ENCODE data around the gene ELF1. TPM values are rescaled to one million over a fixed set of nuclear protein-coding genes. Genes with fewer than 3 reads are reported as not detected.

ELF1 gene
- total RNA-seq, 1 experiment from 2014 or later = 28.5 TPM

DNA sequence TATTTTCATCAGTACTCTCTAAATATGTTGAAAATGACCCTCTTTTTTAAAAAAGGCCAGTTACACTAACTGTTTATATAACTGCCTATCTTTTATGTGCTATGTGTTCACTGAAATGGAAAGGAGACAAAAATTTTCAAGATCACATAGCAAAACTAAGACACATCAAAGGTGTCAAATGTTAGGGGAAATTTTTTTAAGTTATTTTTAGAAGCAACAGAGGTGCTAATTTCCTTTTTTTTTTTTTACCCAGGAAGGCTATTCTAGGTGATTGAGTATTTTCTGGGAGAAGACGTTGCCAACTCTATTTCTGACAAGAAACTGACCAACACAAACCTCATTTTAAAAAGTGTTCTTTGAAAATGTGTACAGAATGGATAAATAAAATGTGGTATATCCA, 45.7 kb downstream of the ELF1 start:
- POLR2A ChIA-PET = no interaction called here
- intact Hi-C loops (cut with micrococcal nuclease; ENCODE audit: unreplicated experiment) (no loop called here), in situ Hi-C loops (cut with HindIII; ENCODE audit: low pct_unique_long_range_greater_than_20kb, low sequenced_read_pairs) (no loop called here)
- DNase-seq (ENCODE audit: low read depth, low spot score) = no peak
- CTCF ChIA-PET = no interaction called here
- TF ChIP-seq CTCF (IDR thresholded peaks at IDR 0.05) (no peak), TCF7L2 (IDR thresholded peaks at IDR 0.05; ENCODE audit: low read depth, low read length) (no peak), POLR2AphosphoS5 (IDR thresholded peaks at IDR 0.05; ENCODE audit: low read depth, low read length) (no peak), SIN3A (IDR thresholded peaks at IDR 0.05; ENCODE audit: borderline replicate concordance, insufficient read depth, low read depth, low read length) (no peak)
- TF ChIP-seq, protein P1, sequence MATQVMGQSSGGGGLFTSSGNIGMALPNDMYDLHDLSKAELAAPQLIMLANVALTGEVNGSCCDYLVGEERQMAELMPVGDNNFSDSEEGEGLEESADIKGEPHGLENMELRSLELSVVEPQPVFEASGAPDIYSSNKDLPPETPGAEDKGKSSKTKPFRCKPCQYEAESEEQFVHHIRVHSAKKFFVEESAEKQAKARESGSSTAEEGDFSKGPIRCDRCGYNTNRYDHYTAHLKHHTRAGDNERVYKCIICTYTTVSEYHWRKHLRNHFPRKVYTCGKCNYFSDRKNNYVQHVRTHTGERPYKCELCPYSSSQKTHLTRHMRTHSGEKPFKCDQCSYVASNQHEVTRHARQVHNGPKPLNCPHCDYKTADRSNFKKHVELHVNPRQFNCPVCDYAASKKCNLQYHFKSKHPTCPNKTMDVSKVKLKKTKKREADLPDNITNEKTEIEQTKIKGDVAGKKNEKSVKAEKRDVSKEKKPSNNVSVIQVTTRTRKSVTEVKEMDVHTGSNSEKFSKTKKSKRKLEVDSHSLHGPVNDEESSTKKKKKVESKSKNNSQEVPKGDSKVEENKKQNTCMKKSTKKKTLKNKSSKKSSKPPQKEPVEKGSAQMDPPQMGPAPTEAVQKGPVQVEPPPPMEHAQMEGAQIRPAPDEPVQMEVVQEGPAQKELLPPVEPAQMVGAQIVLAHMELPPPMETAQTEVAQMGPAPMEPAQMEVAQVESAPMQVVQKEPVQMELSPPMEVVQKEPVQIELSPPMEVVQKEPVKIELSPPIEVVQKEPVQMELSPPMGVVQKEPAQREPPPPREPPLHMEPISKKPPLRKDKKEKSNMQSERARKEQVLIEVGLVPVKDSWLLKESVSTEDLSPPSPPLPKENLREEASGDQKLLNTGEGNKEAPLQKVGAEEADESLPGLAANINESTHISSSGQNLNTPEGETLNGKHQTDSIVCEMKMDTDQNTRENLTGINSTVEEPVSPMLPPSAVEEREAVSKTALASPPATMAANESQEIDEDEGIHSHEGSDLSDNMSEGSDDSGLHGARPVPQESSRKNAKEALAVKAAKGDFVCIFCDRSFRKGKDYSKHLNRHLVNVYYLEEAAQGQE (IDR thresholded peaks at IDR 0.05; ENCODE audit: insufficient read depth in 1 of 2, low read depth in 2 of 2, low read length in 1 of 2) = no peak
- no peak overlapping the region for H3K4me3 ChIP-seq (ENCODE audit: low read depth in 2 of 2, low read length in 2 of 2)
- no peak for ATAC-seq
- H3K36me3 ChIP-seq (ENCODE audit: control insufficient read depth, insufficient read depth, low read length) = no peaks in the 10 kb centered on the region
- no TSS peak for BruUV-seq (replicated peaks)
- no peaks in the 10 kb centered on the region for H3K9me3 ChIP-seq (ENCODE audit: control insufficient read depth, insufficient read depth, low read depth, low read length)
- H3K27me3 ChIP-seq (ENCODE audit: control insufficient read depth, insufficient read depth, low read length) = no peaks in the 10 kb centered on the region
- H3K4me1 ChIP-seq (ENCODE audit: control insufficient read depth, insufficient read depth, low read length) = peaks cover 4% of the 10 kb centered on the region; the same call in 1 of the 2 replicates
- no peak overlapping the region for H3K27ac ChIP-seq (ENCODE audit: low read length)

GRCh38 chr13:40971321-40971720, 47.8 kb downstream of the ELF1 start:
- H3K27me3 ChIP-seq (ENCODE audit: control insufficient read depth, insufficient read depth, low read length) = no peaks in the 10 kb centered on the region
- CTCF ChIA-PET = no interaction called here
- H3K36me3 ChIP-seq (ENCODE audit: control insufficient read depth, insufficient read depth, low read length) = no peaks in the 10 kb centered on the region
- H3K4me3 ChIP-seq (ENCODE audit: low read depth in 2 of 2, low read length in 2 of 2) = no peak overlapping the region
- intact Hi-C loops (cut with micrococcal nuclease; ENCODE audit: unreplicated experiment) (no loop called here), in situ Hi-C loops (cut with HindIII; ENCODE audit: low pct_unique_long_range_greater_than_20kb, low sequenced_read_pairs) (no loop called here)
- no peaks in the 10 kb centered on the region for H3K9me3 ChIP-seq (ENCODE audit: control insufficient read depth, insufficient read depth, low read depth, low read length)
- no peak overlapping the region for H3K27ac ChIP-seq (ENCODE audit: low read length)
- TF ChIP-seq, protein P1 (IDR thresholded peaks at IDR 0.05; ENCODE audit: insufficient read depth in 1 of 2, low read depth in 2 of 2, low read length in 1 of 2) = no peak
- TF ChIP-seq SIN3A (IDR thresholded peaks at IDR 0.05; ENCODE audit: borderline replicate concordance, insufficient read depth, low read depth, low read length) = no peak
- peaks cover 4% of the 10 kb centered on the region; the same call in 1 of the 2 replicates for H3K4me1 ChIP-seq (ENCODE audit: control insufficient read depth, insufficient read depth, low read length)
- POLR2A ChIA-PET = no interaction called here
- DNase-seq (ENCODE audit: low read depth, low spot score) (no peak), ATAC-seq (no peak)
- no TSS peak for BruUV-seq (replicated peaks)

All from Panc1 (cell line).